Measurements from ENCODE around the gene NME3.
"Not testable (repeated sequence)": the region's sequence is repeated elsewhere in the genome, so short reads cannot be mapped to it uniquely, and the experiment has no call there.

Gene NME3

GRCh38 chr16:1809281-1809801 lies 38.0 kb upstream of the NME3 start:
- DNase-seq (ENCODE audit: low read depth): no peak
- TF ChIP-seq CTCF (conservative IDR thresholded peaks at IDR 0.05; ENCODE audit: low read depth, low read length): no peak

GRCh38 chr16:1808691-1809090 lies 37.3 kb upstream of the NME3 start:
- DNase-seq (ENCODE audit: low read depth): no peak
- no peak for TF ChIP-seq CTCF (conservative IDR thresholded peaks at IDR 0.05; ENCODE audit: low read depth, low read length)
- H3K4me3 ChIP-seq (ENCODE audit: low read length): no peak overlapping the region

More at GRCh38 chr16:1809281-1809801, 38.0 kb upstream of the NME3 start:
- no peak overlapping the region for H3K4me3 ChIP-seq (ENCODE audit: low read length)

DNA sequence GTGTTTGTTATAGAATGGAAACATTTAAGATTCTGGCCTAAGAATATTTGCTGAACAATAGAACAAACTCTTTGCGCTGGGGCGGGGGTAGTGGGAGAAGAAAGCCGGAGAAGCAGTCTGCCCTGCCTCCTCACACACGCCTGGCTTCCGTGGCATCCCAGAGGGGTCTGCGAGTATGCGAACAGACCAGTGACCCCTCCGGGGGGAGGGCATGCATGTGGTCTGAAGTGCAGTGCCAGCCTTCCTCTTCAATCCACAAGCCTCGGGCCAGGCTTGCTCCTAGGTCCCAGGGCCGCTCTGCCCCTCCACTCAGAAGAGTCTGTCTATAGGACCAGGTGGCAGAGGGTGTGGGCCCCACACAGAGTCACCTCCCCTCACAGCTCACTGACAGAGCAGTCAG lies 36.3 kb upstream of the NME3 start:
- TF ChIP-seq CTCF (conservative IDR thresholded peaks at IDR 0.05; ENCODE audit: low read depth, low read length): no peak
- no peak for DNase-seq (ENCODE audit: low read depth)
- no peak overlapping the region for H3K4me3 ChIP-seq (ENCODE audit: low read length)

GRCh38 chr16:1800701-1801100 lies 29.4 kb upstream of the NME3 start:
- H3K4me3 ChIP-seq (ENCODE audit: low read length): no peak overlapping the region
- TF ChIP-seq CTCF (conservative IDR thresholded peaks at IDR 0.05; ENCODE audit: low read depth, low read length): no peak
- no peak for DNase-seq (ENCODE audit: low read depth)

- DNase-seq (ENCODE audit: low read depth); H3K4me3 ChIP-seq (ENCODE audit: low read length): not testable (repeated sequence)
These were observed 27.9 kb upstream of the NME3 start for GRCh38 chr16:1799263-1799662.

- no peak for DNase-seq (ENCODE audit: low read depth)
- no peak for TF ChIP-seq CTCF (conservative IDR thresholded peaks at IDR 0.05; ENCODE audit: low read depth, low read length)
- H3K4me3 ChIP-seq (ENCODE audit: low read length): no peak overlapping the region
These were observed 23.7 kb upstream of the NME3 start for GRCh38 chr16:1794908-1795666.

- no peak for DNase-seq (ENCODE audit: low read depth)
- no peak for TF ChIP-seq CTCF (conservative IDR thresholded peaks at IDR 0.05; ENCODE audit: low read depth, low read length)
- peak overlapping the region; percentile 20 for H3K4me3 ChIP-seq (ENCODE audit: low read length)
These were observed 23.0 kb upstream of the NME3 start for GRCh38 chr16:1794221-1794871.

Data from retinal pigment epithelial cell (primary cell).